Lower lobe of right lung (tissue), 2 donors: Measurements from ENCODE around the gene CFAP54. TPM values are rescaled to one million over a fixed set of nuclear protein-coding genes. Genes with fewer than 3 reads are reported as not detected.

ENCODE experiments used
- ATAC-seq, 2 donors: fragments of 200-7000 bp; cut with Tn5 transposase; one replicate each; pipeline ENCODE4 v1.9.1; 2020 to 2022; ENCODE audit warnings: mild to moderate bottlenecking in 2 of 2, moderate library complexity in 2 of 2
- DNase-seq: peaks from one replicate; pipeline ENCODE4 v3.0.0-alpha.2; 2020
- H3K27ac ChIP-seq: fragments of 200-600 bp; one replicate; pipeline ENCODE4 v1.8.0; 2022
- H3K27me3 ChIP-seq: fragments of 200-600 bp; one replicate; pipeline ENCODE4 v1.8.0; 2022; ENCODE audit warnings: low read depth
- H3K36me3 ChIP-seq: fragments of 200-600 bp; one replicate; pipeline ENCODE4 v1.8.0; 2022; ENCODE audit warnings: mild to moderate bottlenecking
- H3K4me1 ChIP-seq: fragments of 200-600 bp; one replicate; pipeline ENCODE4 v1.8.0; 2022
- H3K4me3 ChIP-seq: fragments of 200-600 bp; one replicate; pipeline ENCODE4 v1.8.0; 2022; ENCODE audit warnings: mild to moderate bottlenecking
- H3K9me3 ChIP-seq: fragments of 200-600 bp; one replicate; pipeline ENCODE4 v1.8.0; 2022
- intact Hi-C: fragments of 100-400 bp; cut with DNase I; formaldehyde crosslinking; loops from one replicate; pipeline ENCODE4 v1.11.0; 2022
- total RNA-seq: library from RNA; stranded (reverse); fragmentation: NEBNext Ultra II Directional; extraction: Animal tissue kit (Norgen Biotek cat#: 25700); gene quantifications from one replicate; pipeline ENCODE4 v1.2.1, GENCODE V29; 2021
- TF ChIP-seq, protein P1 (sequence below): fragments of 200-600 bp; IDR thresholded peaks from one replicate; pipeline ENCODE4 v1.8.0; 2022; ENCODE audit warnings: antibody characterized with exemption, mild to moderate bottlenecking
- donor health status: DM: no; HTN: yes; CAD: no; lungs with severe emphysema.

Gene CFAP54
- total RNA-seq, 1 donor from 2014 or later = 7.9 TPM

DNA sequence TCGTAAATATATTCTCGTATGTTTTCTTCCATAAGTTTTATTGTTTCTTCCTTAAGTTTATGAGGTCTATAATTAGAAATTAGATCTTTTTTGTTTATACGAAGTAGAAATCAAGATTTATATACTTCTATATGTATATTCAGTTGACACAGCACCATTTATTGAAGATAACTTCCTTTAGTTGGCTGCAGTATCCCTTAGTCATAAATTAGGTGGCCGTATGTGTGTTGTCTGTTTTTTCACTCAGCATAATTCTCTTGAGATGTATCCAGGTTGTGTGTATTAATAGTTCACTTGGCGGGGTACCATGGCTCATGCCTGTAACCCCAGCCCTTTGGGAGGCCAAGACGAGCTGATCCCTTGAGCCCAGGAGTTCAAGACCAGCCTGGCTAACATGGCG lies 40.5 kb downstream of the CFAP54 start:
- intact Hi-C loops = no loop called here
- Histone ChIP-seq H3K4me3 (no peak overlapping the region), H3K27me3 (no peaks in the 10 kb centered on the region), H3K36me3 (no peaks in the 10 kb centered on the region), H3K4me1 (no peaks in the 10 kb centered on the region), H3K9me3 (no peaks in the 10 kb centered on the region), H3K27ac (no peak overlapping the region)
- DNase-seq = no peak
- no peak for ATAC-seq
- TF ChIP-seq, protein P1, sequence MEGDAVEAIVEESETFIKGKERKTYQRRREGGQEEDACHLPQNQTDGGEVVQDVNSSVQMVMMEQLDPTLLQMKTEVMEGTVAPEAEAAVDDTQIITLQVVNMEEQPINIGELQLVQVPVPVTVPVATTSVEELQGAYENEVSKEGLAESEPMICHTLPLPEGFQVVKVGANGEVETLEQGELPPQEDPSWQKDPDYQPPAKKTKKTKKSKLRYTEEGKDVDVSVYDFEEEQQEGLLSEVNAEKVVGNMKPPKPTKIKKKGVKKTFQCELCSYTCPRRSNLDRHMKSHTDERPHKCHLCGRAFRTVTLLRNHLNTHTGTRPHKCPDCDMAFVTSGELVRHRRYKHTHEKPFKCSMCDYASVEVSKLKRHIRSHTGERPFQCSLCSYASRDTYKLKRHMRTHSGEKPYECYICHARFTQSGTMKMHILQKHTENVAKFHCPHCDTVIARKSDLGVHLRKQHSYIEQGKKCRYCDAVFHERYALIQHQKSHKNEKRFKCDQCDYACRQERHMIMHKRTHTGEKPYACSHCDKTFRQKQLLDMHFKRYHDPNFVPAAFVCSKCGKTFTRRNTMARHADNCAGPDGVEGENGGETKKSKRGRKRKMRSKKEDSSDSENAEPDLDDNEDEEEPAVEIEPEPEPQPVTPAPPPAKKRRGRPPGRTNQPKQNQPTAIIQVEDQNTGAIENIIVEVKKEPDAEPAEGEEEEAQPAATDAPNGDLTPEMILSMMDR = no peak

DNA sequence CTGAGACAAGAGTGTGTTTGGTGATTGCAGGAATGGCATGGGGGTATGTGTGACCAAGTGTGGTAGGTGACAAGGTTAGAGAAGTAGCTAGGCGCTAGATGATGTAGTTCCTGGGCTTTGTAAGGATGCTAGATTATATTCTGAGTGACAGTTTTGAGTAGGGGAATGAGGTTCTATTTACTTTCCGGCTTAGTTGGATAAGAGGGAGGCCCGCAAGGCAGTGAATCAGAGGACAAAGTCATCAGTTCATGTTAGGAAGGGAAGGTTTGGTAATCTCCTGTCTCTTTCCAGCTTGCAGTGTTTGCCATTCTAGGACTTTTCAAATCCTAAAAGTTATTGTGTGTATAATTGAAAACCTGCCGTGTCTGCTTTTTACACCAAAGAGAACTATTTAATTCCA lies 45.0 kb downstream of the CFAP54 start:
- no peaks in the 10 kb centered on the region for H3K27me3 ChIP-seq
- TF ChIP-seq, protein P1 = no peak
- H3K27ac ChIP-seq = no peak overlapping the region
- intact Hi-C loops = no loop called here
- H3K4me1 ChIP-seq = no peaks in the 10 kb centered on the region
- no peak for DNase-seq
- no peaks in the 10 kb centered on the region for H3K36me3 ChIP-seq
- H3K9me3 ChIP-seq = no peaks in the 10 kb centered on the region
- no peak overlapping the region for H3K4me3 ChIP-seq
- no peak for ATAC-seq

DNA sequence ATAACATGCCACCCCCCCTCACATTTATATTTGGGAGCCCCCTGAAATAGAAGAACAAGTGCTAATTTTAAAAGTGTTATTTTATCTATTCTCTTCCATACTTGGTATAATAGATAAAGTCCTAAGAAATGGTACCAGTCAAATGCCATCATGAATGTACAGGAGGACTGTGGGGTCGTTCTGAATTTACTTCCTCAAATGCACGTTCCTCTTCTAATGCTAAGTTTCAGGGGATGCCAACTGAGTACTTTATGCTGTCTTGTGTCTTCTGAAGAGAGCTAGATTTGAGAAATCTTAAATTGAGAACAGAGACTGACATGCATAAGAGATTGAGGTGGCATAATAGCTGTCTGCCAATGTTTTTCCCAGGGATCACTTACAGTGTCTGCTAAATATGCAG lies 59.0 kb downstream of the CFAP54 start:
- Histone ChIP-seq H3K4me3 (no peak overlapping the region), H3K36me3 (no peaks in the 10 kb centered on the region), H3K27me3 (no peaks in the 10 kb centered on the region), H3K4me1 (no peaks in the 10 kb centered on the region), H3K27ac (no peak overlapping the region), H3K9me3 (no peaks in the 10 kb centered on the region)
- TF ChIP-seq, protein P1 = no peak
- no peak for ATAC-seq
- intact Hi-C loops = no loop called here
- DNase-seq = no peak

DNA sequence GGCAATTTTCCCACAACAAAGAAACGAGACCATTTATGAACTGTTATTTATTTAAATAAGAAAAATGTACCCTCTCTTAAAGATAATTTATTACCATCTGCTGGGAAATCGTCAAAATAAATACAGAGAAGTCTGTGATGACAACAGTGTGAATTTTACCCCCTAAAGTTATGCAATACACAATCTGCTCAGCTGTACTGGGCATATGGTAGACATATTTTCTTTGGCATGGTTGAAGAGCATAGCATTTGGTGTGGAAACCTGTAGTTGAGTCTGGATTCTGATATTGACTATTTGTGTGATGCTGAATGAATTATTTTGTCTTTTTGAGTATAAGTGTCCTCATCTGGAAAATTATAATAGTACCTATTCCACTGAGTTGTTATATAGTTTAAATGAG lies 60.0 kb downstream of the CFAP54 start:
- Histone ChIP-seq H3K9me3 (no peaks in the 10 kb centered on the region), H3K27ac (no peak overlapping the region), H3K27me3 (no peaks in the 10 kb centered on the region), H3K36me3 (no peaks in the 10 kb centered on the region), H3K4me1 (no peaks in the 10 kb centered on the region), H3K4me3 (no peak overlapping the region)
- intact Hi-C loops = no loop called here
- TF ChIP-seq, protein P1 = no peak
- DNase-seq (no peak), ATAC-seq (no peak)

DNA sequence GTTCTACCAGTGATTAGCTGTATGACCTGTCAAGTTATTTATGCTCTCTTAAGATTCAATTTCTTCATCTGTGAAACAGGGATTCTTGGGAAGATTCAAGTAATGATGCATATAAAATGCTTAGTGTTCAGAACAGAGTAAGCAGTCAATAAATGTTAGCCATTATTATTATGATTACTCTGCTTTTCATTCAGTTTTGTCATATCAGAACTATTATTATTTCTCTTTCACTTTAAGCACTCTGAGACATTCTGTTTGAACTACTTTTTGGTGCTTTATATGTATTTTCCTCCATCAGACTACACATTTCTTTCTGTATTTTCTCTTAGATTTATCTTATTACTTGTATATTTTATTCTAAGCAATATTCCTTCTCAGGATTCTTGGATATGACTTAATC lies 81.2 kb downstream of the CFAP54 start:
- intact Hi-C loops = no loop called here
- Histone ChIP-seq H3K27me3 (no peaks in the 10 kb centered on the region), H3K27ac (no peak overlapping the region)

More for the DNA sequence above, 81.2 kb downstream of the CFAP54 start:
- H3K9me3 ChIP-seq = no peaks in the 10 kb centered on the region
- TF ChIP-seq, protein P1 = no peak
- no peak overlapping the region for H3K4me3 ChIP-seq
- DNase-seq = no peak
- H3K36me3 ChIP-seq = no peaks in the 10 kb centered on the region
- no peak for ATAC-seq
- H3K4me1 ChIP-seq = no peaks in the 10 kb centered on the region
